K562 (cell line): ENCODE results near the gene ZFAND2B. TPM values are rescaled to one million over a fixed set of nuclear protein-coding genes. Genes with fewer than 3 reads are reported as not detected.

ENCODE experiments used
- CREM ChIP-seq: IDR thresholded peaks from 2 replicates; pipeline ENCODE4 v1.6.1; 2014; ENCODE audit warnings: antibody characterized with exemption, low read depth
- HCFC1 ChIP-seq: IDR thresholded peaks from 2 replicates; pipeline ENCODE4 v1.6.1; 2012; ENCODE audit warnings: low read depth, low read length, improper control_type of control experiment
- HNRNPUL1 ChIP-seq: fragments of 200-400 bp; formaldehyde crosslinking; IDR thresholded peaks from 2 replicates; pipeline ENCODE4 v1.6.1; 2017; ENCODE audit warnings: low read length
- KAT7 ChIP-seq: sonication (generic); formaldehyde crosslinking; IDR thresholded peaks from 2 replicates; pipeline ENCODE4 v1.8.0; 2022; ENCODE audit warnings: missing genetic modification reagents, mild to moderate bottlenecking, borderline replicate concordance
- LCOR ChIP-seq: sonication (generic); formaldehyde crosslinking; IDR thresholded peaks from 2 replicates; pipeline ENCODE4 v1.8.0; 2022; ENCODE audit warnings: mild to moderate bottlenecking, missing genetic modification reagents
- MBD2 ChIP-seq: sonication (generic); IDR thresholded peaks from 2 replicates; pipeline ENCODE4 v1.6.1; 2016; ENCODE audit warnings: low read depth, borderline replicate concordance
- NFE2L1 ChIP-seq: fragments of 450-650 bp; IDR thresholded peaks from 2 replicates; pipeline ENCODE4 v1.6.1; 2016; ENCODE audit warnings: missing genetic modification characterization, low read depth, mild to moderate bottlenecking, missing compliant biosample characterization, moderate library complexity, borderline replicate concordance
- STAT5A ChIP-seq: IDR thresholded peaks from 2 replicates; pipeline ENCODE4 v1.6.1; 2012; ENCODE audit warnings: low read length, inconsistent platforms, borderline replicate concordance
- ZFP1 ChIP-seq: fragments of 450-650 bp; formaldehyde crosslinking; IDR thresholded peaks from 2 replicates; pipeline ENCODE4 v1.4.0; 2020; ENCODE audit warnings: mild to moderate bottlenecking, mixed read lengths
- ZKSCAN3 ChIP-seq: fragments of 250-450 bp; sonication (Bioruptor Pico); IDR thresholded peaks from 2 replicates; pipeline ENCODE4 v1.4.0; 2020
- polyA plus RNA-seq, 8 experiments: library from polyadenylated mRNA; depleted of rRNA in 4 of 8; stranded (reverse) in 5 of 8; unstranded in 3 of 8; fragments of >200 nt; fragmentation: Nextera tagmentation in 2 of 8; fragmentation: Illumina TruSeq in 1 of 8; extraction: Ambion mirVana in 2 of 8; extraction: Trizol in 1 of 8; gene quantifications; 2 replicates each; pipeline versions ENCODE4 v1.2.1 to v1.2.3, GENCODE V29; 2011 to 2014; ENCODE audit warnings: inconsistent platforms in 1 of 8, missing spikeins in 1 of 8
- total RNA-seq, 7 experiments: library from RNA; depleted of rRNA in 6 of 7; stranded (reverse); fragments of >200 nt in 6 of 7; fragmentation: Illumina TruSeq in 2 of 7; extraction: Trizol in 2 of 7; gene quantifications; 2 replicates each; pipeline versions ENCODE4 v1.2.1 to v1.2.3, GENCODE V29; 2011 to 2021; ENCODE audit warnings: low replicate concordance in 1 of 7
- TF ChIP-seq, protein P1 (sequence below): IDR thresholded peaks from 2 replicates; pipeline ENCODE4 v1.6.1; 2011; ENCODE audit warnings: borderline replicate concordance, low read depth, mild to moderate bottlenecking, moderate library complexity, low read length; ENCODE audit not compliant: insufficient read depth, poor library complexity, severe bottlenecking
- TF ChIP-seq, protein P2 (sequence below): fragments of 250-450 bp; sonication (Bioruptor Pico); IDR thresholded peaks from 2 replicates; pipeline ENCODE4 v1.8.0; 2021; ENCODE audit warnings: moderate library complexity, mild to moderate bottlenecking, inconsistent platforms
- TF ChIP-seq, protein P3 (sequence below), 3 experiments: IDR thresholded peaks in 2 of 3; conservative IDR thresholded peaks in 1 of 3; 2 replicates each; pipeline ENCODE4 v1.5.1; 2011 to 2012; ENCODE audit warnings: low read length in 3 of 3, mild to moderate bottlenecking in 3 of 3, control low read depth in 2 of 3, improper control_type of control experiment in 1 of 3, inconsistent platforms in 1 of 3, low read depth in 1 of 3, mixed read lengths in 1 of 3, moderate library complexity in 1 of 3; ENCODE audit not compliant: insufficient read depth in 2 of 3
- TF ChIP-seq, protein P4 (sequence below): sonication (generic); formaldehyde crosslinking; IDR thresholded peaks from 2 replicates; pipeline ENCODE4 v1.8.1; 2023; ENCODE audit warnings: mild to moderate bottlenecking, missing genetic modification reagents, moderate library complexity
- TF ChIP-seq, protein P5 (sequence below): fragments of 250-450 bp; sonication (Bioruptor Pico); IDR thresholded peaks from 2 replicates; pipeline ENCODE4 v1.8.0; 2022; ENCODE audit warnings: inconsistent platforms, mild to moderate bottlenecking, moderate library complexity, borderline replicate concordance

The ZFAND2B gene
- total and polyA plus RNA-seq, 9 of the 15 experiments (the other 6 are each of a cell fraction or from before 2014, with no cell fraction given) = 9.9 to 33.3 (median 26.1) TPM

DNA sequence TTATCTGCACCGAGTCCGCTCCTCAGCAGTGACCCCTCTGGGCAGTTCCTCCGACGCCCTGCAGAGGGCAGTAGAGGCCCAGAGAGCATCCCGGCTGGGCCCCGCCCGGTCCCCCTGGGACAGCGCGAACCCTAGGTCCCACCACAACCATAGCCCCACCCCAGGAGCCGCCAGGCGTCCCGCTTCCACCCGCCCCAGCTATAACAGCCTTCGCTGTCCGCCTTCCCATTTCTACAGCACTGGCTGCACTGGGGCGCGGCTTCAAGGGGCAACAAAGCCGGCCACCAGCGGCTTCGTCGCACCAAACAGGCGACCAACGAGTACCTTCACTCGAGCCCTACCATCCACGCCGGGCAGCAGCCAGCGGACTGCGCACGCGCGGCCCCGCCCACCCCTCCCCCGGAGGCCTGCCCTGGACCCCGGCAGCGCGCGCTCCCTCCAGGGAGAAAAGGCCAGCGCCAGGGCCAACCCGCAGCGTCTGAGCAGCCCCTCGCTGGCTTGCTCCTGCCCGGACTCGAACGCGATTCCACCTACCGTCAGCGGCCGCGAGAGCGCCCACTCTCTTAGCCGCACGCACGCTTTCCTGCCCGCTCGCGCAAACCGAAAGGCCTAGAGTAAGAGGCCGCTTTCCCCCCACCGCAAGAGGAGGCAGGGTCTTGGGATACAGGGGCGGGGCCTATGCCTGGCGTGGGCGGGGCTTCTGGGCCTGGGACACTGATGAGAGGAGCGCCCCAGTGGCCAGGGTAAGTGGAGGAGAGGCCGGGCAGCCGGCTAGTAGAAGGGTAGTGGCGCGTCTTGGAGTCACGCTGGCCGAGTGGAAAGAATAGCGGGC is 46.2 kb upstream of the ZFAND2B start, which contains the start of gene NHEJ1 (continued):
- TF ChIP-seq, protein P1, sequence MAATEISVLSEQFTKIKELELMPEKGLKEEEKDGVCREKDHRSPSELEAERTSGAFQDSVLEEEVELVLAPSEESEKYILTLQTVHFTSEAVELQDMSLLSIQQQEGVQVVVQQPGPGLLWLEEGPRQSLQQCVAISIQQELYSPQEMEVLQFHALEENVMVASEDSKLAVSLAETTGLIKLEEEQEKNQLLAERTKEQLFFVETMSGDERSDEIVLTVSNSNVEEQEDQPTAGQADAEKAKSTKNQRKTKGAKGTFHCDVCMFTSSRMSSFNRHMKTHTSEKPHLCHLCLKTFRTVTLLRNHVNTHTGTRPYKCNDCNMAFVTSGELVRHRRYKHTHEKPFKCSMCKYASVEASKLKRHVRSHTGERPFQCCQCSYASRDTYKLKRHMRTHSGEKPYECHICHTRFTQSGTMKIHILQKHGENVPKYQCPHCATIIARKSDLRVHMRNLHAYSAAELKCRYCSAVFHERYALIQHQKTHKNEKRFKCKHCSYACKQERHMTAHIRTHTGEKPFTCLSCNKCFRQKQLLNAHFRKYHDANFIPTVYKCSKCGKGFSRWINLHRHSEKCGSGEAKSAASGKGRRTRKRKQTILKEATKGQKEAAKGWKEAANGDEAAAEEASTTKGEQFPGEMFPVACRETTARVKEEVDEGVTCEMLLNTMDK = peak; percentile 66
- TF ChIP-seq, protein P2, sequence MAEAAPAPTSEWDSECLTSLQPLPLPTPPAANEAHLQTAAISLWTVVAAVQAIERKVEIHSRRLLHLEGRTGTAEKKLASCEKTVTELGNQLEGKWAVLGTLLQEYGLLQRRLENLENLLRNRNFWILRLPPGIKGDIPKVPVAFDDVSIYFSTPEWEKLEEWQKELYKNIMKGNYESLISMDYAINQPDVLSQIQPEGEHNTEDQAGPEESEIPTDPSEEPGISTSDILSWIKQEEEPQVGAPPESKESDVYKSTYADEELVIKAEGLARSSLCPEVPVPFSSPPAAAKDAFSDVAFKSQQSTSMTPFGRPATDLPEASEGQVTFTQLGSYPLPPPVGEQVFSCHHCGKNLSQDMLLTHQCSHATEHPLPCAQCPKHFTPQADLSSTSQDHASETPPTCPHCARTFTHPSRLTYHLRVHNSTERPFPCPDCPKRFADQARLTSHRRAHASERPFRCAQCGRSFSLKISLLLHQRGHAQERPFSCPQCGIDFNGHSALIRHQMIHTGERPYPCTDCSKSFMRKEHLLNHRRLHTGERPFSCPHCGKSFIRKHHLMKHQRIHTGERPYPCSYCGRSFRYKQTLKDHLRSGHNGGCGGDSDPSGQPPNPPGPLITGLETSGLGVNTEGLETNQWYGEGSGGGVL (CRISPR knock-in tag) = no peak
- TF ChIP-seq CREM (0 out of 2 replicates have a peak, but pooled peaks have one; percentile 3), ZFP1 (no peak), KAT7 (CRISPR knock-in tag) (no peak), MBD2 (no peak), HCFC1 (no peak; the same call in 1 of the 2 replicates), LCOR (peak; percentile 41), NFE2L1 (tag) (no peak), HNRNPUL1 (no peak), ZKSCAN3 (CRISPR knock-in tag) (no peak), STAT5A (no peak)
- TF ChIP-seq, protein P3, sequence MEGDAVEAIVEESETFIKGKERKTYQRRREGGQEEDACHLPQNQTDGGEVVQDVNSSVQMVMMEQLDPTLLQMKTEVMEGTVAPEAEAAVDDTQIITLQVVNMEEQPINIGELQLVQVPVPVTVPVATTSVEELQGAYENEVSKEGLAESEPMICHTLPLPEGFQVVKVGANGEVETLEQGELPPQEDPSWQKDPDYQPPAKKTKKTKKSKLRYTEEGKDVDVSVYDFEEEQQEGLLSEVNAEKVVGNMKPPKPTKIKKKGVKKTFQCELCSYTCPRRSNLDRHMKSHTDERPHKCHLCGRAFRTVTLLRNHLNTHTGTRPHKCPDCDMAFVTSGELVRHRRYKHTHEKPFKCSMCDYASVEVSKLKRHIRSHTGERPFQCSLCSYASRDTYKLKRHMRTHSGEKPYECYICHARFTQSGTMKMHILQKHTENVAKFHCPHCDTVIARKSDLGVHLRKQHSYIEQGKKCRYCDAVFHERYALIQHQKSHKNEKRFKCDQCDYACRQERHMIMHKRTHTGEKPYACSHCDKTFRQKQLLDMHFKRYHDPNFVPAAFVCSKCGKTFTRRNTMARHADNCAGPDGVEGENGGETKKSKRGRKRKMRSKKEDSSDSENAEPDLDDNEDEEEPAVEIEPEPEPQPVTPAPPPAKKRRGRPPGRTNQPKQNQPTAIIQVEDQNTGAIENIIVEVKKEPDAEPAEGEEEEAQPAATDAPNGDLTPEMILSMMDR (IDR thresholded peaks at IDR 0.05 in 2 of 3, conservative IDR thresholded peaks at IDR 0.05 in 1 of 3; ENCODE audit: insufficient read depth in 2 of 3, low read depth in 1 of 3, low read length in 3 of 3) = peak; percentile 76 to 89 (median 89)
- TF ChIP-seq, protein P4, sequence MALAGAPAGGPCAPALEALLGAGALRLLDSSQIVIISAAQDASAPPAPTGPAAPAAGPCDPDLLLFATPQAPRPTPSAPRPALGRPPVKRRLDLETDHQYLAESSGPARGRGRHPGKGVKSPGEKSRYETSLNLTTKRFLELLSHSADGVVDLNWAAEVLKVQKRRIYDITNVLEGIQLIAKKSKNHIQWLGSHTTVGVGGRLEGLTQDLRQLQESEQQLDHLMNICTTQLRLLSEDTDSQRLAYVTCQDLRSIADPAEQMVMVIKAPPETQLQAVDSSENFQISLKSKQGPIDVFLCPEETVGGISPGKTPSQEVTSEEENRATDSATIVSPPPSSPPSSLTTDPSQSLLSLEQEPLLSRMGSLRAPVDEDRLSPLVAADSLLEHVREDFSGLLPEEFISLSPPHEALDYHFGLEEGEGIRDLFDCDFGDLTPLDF (CRISPR knock-in tag) = peak; percentile 55; the same call in 1 of the 2 replicates
- TF ChIP-seq, protein P5, sequence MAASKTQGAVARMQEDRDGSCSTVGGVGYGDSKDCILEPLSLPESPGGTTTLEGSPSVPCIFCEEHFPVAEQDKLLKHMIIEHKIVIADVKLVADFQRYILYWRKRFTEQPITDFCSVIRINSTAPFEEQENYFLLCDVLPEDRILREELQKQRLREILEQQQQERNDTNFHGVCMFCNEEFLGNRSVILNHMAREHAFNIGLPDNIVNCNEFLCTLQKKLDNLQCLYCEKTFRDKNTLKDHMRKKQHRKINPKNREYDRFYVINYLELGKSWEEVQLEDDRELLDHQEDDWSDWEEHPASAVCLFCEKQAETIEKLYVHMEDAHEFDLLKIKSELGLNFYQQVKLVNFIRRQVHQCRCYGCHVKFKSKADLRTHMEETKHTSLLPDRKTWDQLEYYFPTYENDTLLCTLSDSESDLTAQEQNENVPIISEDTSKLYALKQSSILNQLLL (CRISPR knock-in tag) = no peak
